ENCODE results near the gene MYL4. TPM values are rescaled to one million over a fixed set of nuclear protein-coding genes. Genes with fewer than 3 reads are reported as not detected.
"Not testable (repeated sequence)": the region's sequence is repeated elsewhere in the genome, so short reads cannot be mapped to it uniquely, and the experiment has no call there.

The MYL4 gene
- polyA plus RNA-seq, 10 donors, result 923 to 1,786 (median 1,417) TPM

DNA sequence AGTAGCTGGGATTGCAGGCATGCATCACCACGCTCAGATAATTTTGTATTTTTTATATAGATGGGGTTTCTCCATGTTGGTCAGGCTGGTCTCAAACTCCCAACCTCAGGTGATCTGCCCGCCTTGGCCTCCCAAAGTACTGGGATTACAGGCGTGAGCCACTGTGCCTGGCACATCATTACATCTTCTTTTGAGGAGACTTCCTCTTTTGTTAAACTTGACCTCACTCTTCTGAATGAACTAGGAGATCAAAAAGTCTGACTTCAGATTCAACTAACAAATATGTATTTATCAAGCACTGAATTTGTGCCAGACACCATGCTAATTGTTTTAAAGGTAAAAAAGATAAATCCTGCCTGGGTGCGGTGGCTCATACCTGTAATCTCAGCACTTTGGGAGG lies 7.7 kb downstream of the MYL4 start:
- DNase-seq, result not testable (repeated sequence)

DNA sequence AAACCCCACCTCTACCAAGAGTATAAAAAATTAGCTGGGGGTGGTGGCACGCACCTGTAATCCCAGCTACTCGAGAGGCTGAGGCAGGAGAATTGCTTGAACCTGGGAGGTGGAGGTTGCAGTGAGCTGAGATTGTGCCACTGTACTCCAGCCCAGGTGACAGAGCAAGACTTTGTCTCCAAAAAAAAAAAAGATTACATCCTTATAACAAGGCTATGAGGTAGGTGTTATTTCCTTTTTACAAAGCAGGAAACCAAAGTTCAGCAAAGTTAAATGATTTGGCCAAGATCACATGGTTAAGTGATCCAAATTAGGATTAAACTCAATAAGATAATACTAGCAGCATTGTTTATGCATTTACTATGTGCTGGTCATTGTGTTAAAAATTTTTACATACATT lies 8.1 kb downstream of the MYL4 start:
- not testable (repeated sequence) for DNase-seq

DNA sequence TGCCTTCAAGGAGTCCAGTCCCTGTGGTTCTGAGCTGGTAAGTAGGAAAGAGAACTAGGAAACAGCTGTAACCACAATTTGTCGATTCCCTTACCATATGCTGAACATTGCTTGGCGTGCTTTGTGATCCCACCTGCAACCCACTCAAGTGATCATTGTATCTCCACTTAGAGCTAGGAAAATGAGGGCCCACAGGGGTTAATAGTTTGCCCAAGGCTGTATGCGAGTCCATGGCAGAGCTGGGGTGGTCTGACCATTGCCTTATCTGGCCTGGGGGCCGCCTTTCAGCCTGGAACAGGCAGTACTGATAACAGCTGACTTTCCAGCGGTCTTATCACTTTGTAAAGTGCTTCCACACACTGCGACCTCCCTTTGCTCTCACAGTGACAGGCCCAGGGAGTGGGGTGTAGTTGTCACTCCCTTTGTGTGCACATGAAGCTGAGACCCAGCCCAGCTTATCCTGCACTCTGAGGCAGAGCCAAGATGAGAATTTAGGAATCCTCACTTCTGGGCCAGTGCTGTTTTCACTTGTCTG lies 9.8 kb downstream of the MYL4 start:
- no peak for DNase-seq

DNA sequence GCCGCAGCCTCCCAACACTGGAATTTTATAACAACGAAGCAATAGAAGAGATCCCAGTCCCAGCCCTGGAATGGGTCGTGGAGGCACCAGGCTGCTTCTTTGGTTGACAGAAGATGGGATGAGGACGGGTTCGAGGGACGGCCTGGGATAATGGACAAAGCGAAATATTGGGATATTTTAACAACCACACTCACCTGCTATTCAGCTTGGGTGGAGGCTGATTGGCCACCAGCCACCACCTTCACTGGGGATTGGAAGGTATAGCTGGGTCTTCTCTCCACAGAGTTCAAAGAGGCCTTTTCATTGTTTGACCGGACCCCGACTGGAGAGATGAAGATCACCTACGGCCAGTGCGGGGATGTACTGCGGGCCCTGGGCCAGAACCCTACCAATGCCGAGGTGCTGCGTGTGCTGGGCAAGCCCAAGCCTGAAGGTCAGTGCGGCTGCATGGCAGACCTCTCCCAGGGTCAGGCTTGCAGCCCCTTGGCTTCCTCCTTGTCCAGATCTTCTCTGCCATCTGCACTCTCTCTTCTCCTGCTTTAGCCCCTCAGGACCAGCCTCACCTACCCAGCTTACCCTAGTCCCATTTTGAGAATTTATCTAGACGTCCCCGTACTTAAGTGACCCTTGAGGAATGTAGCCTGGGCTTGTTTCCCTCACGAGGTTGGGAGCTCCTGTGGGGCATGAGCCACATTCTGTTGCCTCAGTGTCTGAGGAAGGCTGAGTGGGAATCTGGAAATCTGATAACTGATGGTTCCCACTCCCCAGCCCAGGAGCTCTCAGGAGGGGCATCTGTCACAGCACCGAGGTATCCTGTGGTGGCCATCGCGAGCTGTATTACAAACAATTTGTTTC lies 10.7 kb downstream of the MYL4 start:
- DNase-seq, result no peak

DNA sequence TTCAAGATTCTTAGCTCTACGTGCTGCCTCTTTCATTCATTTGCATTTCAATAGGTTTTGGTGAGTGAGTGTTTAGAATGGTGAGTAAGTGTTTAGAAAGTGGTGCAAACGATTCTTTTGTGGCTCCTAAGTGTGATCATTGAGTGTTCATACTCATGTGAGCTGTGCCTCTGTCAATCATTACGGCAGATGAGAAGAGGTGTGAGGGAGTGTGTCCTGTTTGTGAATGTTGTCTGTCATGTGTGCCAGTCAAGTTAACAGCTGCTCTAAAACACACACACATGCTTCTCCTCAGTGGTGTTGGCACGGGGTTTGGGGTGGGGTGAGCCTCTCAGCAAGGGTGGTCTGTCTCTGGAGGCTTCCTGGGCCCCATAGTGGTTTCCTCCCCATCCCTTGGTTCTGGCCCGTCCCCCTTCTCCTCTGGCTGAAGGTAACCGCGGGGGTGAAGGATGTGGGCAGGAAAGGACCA lies 11.4 kb downstream of the MYL4 start:
- DNase-seq, result no peak

DNA sequence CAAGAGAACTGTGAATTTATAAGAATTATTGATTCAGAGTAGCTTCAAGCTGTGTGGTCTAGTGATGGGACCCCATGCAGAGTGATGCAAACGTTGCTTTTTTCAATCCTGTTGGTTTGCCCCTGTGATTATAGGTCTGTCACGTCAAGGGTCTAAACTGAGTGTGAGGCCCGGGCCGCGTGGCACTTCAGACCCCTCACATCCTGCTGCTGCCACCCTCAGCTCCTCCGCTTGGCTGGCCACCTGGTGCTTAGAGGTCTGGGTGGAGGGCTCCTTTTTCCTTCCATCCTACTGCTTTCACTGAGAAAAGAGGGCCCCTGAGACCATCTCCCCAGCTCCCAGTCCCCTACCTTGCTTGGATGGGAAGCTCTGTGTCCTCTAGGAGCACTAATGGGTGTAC lies 12.0 kb downstream of the MYL4 start:
- no peak for DNase-seq

DNA sequence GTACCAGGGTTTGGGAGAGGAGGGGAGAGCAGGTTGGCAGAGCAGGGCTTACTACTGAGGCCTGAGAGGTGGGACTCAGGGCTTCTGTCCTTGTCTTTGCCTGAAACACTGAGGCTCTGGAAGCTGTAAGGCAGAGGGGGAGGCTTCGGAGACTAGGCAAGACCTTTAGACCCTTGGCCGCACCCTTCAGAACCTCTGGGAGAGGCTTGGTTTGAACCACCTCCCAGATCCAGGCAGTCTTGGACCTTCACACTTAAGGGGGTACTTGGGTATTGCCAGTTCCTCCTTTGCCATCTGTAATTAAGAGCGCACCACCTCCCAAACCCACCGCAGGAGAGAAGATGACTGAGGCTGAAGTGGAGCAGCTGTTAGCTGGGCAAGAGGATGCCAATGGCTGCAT lies 12.9 kb downstream of the MYL4 start:
- no peak for DNase-seq

DNA sequence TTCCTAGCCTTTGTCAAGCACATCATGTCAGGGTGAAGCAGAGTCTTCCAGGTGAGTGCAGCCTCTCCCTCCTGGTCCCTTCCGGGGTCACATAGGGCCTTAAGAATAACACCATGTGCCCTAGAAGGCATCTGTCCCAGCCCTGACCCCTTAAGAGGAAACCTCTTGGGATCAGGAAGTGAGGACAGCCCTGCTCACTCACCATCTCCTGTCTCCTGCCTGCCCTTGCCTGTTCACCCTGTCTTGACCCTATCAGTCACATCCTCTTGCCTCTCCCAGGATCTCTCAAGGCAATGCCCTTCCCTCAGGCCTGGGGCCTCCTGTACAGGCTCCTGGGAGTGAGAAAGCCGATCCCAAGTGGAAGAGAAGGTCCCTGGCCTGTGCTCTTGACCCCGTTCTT lies 13.9 kb downstream of the MYL4 start:
- DNase-seq, result no peak

DNA sequence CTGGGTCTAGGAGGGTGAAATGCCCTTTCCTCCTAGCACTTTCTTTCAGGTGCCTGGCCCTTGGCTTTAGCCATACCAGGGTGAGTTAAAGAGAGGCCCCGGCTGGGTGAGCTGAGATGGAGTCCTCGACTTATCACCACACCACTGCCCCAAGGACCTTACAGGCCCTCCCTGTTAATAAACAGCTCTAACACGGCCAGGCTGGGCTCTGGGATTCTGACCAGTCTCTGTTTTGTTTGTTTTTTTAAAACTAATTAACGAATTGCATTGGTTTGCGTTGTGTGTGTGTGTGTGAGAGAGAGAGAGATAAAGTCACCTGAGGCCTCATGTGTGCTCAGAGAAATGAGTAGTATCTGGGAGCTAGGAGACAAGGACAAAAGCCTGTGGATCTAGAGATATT lies 14.3 kb downstream of the MYL4 start:
- no peak for DNase-seq

DNA sequence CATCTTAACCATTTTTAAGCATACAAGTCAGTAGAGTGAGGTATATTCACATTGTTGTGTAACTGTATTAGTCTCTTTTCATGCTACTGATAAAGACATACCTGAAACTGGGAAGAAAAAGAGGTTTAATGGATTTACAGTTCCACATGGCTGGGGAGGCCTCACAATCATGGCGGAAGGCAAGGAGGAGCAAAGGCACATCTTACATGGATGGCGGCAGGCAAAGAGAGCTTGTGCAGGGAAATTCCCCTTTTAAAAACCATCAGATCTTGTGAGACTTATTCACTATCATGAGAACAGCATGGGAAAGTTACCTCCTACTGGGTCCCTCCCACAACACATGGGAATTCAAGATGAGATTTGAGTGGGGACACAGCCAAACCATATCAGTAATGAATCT lies 14.9 kb downstream of the MYL4 start:
- DNase-seq, result not testable (repeated sequence)

DNA sequence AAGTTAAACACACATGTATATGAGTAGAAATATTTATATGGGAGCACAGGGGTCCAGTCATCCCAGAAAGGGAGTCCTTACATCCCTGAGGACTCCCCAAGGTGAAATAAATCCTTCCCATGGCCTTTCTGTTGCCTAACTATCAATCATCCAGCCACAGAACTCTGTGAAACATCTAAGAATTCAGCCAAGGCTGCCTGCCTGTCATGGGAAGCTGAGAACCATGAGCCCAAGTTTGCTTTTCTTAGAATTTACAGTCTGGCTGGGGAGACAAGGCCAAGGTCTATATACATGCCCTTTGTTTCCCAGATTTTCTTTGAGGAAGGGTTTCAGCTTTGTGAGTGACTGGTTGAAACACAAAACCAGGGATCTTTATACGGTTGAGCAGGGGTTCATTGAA lies 15.8 kb downstream of the MYL4 start:
- DNase-seq, result no peak

DNA sequence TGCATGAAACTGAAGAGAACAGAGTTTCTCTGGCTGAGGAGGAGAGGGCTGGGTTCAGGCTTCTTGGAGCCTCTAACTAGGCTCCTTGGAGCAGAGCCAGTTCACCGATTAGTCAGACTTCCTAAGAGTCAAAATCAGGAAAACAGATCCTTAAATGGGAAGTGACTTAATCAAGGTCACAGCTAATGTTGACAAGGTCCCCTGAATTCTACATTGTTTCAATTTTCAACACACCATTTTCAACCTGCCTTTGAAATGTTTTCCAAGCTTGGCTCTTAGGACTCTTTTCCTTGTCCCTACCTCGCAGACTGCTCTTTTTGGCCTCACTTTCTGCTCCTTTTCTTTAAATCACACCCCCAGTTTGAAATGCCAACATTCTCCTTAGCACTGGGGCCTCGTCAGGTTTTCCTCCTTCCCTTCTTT lies 16.3 kb downstream of the MYL4 start:
- peak; percentile 58 to 83 (median 70) for DNase-seq

DNA sequence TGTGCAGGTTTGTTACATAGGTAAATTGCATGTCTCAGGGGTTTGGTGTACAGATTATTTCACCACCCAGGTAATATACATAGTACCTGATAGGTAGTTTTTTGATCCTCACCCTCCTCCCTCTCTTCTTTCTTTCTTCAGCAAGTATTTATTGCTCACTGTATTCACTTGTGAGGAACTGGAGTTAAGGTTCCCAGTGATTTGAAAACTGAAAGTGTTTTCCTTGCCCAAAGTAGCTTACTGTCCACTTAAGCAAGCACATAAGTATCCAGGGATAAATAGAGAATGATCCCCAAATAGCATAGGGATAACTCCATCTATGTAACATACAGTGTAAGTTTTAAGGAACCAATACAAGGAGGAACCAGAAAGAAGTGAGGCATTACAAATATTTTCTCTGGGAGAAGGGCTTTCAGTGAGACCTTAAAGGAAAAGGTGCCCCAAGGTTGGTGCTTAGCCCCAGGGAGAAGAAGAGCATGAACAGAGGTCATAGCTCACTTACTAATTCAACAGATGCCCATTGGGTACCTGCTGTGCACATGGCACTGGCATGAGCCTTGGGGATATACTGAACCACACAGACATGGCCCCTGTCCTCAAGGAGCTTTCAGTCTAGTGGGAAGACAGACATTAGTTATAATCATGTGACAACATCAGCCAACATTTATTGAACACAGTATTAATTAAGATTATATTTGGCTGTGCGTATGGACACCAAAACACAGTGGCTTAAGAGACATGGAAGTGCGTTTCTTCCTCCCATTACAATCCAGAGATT lies 17.0 kb downstream of the MYL4 start:
- no peak for DNase-seq

DNA sequence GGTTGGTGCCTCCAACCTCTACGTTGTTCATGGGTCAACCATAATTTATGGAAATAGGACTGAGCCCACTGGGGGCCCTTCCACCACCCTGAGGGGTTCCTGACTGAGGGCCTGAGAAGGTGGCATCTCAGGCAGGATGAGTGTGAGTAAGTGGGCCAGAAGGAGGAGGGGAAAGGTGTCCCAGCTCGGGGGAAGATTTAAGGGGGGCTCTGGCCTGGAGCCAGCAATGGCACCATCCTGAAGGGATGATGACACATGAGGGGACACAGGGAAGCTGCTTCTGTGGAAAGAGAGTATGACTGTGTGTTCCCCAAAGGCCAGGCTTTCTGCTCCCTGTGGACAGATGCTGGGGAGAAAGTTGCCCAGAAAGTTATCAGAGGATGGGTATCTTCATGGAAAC lies 18.7 kb downstream of the MYL4 start:
- no peak for DNase-seq

DNA sequence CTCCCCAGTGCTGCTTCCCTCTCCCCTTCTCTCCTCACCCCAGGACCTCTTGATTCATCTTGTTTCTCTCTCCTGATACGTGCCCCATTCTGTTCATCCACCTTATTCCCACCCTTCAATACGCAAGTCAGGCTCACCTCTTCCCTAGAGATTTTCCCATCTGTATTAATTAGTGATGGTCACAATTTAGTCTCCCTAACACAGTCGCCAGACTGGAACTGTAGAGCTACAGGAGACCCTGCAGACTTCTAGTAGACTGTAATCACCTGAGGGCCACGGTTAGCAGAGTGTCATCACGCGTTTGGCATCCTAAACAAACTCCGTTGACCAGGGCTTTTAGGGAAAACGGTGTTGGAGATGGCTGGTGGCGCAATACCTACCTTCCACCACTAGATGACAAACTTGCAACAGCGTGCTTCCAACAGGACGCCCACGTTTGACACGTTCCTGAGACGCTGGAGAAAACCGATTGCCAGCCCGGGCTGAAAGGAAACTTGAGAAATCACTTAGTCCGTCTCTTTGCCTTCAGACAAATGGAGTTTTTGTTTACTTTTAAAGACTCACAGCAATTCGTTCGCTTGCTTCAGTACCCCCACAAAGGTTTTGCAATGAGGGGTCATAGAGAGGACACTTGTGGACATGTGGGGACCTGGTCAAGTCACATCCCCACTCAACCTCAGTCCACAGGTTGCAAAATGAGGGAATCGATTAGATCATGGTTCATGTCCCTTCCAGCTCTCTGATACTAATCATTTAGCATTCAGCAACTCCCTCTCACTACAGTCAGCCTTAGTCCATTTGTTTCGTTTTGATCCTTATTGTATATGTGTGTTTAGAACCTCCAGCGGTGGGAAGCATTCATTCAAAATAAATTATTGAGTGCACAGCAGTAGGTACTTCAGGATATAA lies 20.6 kb downstream of the MYL4 start:
- DNase-seq, result peak; percentile 90 to 95 (median 91)

DNA sequence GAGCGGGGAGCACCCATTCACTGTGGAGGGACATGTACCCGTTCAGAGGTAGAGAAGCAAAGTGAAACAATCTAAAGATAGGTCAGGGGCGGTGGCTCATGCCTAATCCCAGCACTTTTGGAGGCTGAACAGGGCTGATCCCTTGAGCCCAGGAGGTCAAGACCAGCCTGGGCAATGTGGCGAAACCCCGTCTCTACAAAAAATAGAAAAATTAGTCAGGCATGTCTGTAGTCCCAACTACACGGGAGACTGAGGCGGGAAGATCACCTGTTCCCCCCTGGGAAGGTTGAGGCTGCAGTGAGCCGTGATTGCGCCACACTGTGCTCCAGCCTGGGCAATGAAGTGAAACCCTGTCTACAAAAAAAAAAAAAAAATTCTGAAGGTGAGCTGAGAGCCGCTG lies 21.7 kb downstream of the MYL4 start:
- DNase-seq, result no peak

DNA sequence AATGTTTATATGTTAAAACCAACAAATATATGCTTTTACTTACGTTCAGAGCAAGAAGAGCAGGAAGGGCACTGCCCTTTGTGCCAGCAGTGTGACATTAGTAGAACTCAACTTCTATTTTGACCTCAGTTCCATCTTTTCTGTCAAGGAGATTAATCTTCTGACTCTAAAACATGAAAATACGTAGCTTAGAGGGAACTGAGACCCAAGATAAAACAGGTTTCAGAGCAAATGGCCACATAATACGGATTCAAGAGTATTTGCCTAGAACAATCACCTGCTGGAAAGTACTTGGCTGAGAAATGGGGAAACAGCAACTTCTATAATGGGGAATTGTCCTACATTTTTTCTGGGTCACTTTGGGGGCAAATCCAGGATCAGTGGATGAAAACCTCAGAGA lies 22.2 kb downstream of the MYL4 start:
- no peak for DNase-seq

DNA sequence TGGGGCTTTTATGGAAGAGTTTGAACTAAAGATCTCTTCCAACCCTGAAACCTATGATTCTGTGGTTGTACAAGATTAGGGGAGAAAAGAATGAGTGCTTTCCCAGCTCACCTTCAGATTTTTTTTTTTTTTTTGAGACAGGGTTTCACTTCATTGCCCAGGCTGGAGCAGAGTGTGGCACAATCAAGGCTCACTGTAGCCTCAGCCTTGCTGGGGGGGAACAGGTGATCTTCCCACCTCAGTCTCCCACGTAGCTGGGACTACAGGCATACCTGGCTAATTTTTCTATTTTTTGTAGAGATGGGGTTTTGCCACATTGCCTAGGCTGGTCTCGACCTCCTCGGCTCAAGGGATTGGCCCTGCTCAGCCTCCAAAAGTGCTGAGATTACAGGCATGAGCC lies 22.7 kb downstream of the MYL4 start:
- DNase-seq, result no peak

DNA sequence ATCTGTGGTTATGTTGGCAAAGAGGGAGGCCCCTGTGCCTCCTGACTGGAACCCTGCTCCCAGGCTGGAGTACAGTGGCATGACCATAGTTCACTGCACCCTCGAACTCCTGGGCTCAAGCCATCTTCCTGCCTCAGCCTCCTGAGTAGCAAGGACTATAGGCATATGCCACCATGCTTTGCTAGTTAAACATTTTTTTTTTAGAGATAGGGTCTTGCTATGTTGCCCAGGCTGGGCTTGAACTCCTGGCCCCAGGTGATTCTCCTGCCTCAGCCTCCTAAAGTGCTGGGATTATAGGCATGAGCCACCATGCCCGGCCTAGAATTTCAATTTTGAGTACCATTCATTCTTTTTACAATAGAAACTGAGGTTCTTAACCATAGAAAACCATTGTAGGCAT lies 23.3 kb downstream of the MYL4 start:
- no peak for DNase-seq

DNA sequence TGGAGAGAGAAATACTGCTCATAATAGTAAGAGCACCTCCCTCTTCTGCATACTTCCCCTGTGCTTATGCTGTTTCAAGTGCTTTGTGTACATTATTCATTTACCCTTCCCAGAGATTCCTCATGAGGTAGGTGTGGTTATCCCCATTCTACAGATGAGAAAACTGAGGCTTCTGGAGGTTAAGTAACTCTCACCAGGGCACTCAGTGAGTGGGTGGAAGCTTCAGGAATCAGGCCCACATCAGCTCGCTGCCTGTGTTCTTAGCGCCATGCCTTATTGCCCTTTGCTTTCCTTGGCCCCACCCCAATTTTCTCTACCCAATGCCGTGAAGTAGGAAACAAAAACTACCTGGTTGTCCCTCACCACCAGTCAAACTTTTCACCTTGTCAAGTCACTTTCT lies 26.4 kb downstream of the MYL4 start:
- DNase-seq, result no peak

DNA sequence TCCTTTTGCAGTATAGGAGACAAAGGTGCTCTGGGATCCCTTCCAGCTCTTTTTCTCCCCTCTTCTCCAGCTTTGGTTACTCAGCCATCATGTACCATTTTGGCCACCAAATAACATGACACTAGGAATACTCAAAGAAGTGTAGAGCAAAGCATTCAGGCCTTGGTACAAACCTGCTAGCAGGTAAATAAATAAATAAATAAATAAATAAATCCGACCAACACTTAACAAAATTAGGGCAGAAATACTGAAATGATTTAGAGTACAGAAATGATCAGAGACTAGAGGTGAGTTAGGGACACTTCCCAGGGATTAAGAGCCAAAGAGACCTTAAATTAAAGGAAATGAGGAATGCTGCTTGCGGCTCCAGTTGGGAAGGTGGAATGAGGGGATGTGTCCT lies 26.8 kb downstream of the MYL4 start:
- DNase-seq, result no peak

DNA sequence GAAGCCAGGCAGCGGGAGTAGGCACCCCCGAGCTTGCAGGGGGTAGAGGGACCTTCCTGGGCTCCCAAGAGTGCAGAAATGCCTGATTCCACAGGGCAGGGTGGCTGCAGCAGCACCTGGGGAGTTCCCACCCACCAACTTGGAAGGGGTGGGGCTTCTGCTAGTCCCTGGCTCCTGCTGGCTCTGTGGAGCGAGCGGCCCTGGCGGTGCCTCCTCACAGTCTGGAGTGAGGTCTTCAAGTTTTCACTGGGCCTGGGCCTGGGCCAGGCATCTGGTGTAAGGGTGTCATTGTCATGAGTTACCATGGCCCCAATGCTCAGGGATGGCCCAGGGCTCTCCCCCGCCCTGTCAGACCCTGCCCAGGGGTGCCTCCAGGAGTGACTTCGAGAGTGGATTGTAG lies 28.7 kb downstream of the MYL4 start:
- DNase-seq, result no peak

Measured in muscle of back (tissue), 11 donors.